ENCODE results near the gene ILDR2. TPM values are rescaled to one million over a fixed set of nuclear protein-coding genes. Genes with fewer than 3 reads are reported as not detected.

The ILDR2 gene
- total RNA-seq: under 1 TPM; 0.09 to 0.95 (median 0.33) TPM
- under 1 TPM; 0.11 to 0.63 TPM for polyA plus RNA-seq

GRCh38 chr1:166975361-166976129, at the start of gene ILDR2:
ILDR2 (minus strand) TSS chr1:166975540; CDS start chr1:166975268, 272 bp downstream.
- WGBS, 2 donors: 0% methylated on average over 62 to 97 of the region's 97 CpGs
- no peaks in the 10 kb centered on the region for H3K4me1 ChIP-seq
- ATAC-seq (peak; percentile 79 to 89 (median 86)), DNase-seq (peak; percentile 36 to 83 (median 50)), FAIRE-seq (no peak)
- H3K36me3 ChIP-seq: no peaks in the 10 kb centered on the region
- peak within 1 kb of the TSS in 1 of 4 donors; percentile 18 for H3K27ac ChIP-seq
- no peaks in the 10 kb centered on the region for H3K9me3 ChIP-seq
- H3K4me3 ChIP-seq: peak within 1 kb of the TSS; percentile 63 to 65 (median 63)
- TF ChIP-seq CTCF (IDR thresholded peaks at IDR 0.05): no peak
- peaks cover 0 to 17% (median 1%) of the 10 kb centered on the region in 4 donors for H3K27me3 ChIP-seq
- intact Hi-C loops (cut with DNase I): no loop called here

GRCh38 chr1:167022384-167022783, 47.0 kb upstream of the ILDR2 start:
- TF ChIP-seq CTCF (IDR thresholded peaks at IDR 0.05): no peak
- H3K9me3 ChIP-seq: no peaks in the 10 kb centered on the region
- no peaks in the 10 kb centered on the region for H3K4me1 ChIP-seq
- H3K27me3 ChIP-seq: peaks cover 0 to 3% (median 0%) of the 10 kb centered on the region in 4 donors
- no peak for DNase-seq
- no peaks in the 10 kb centered on the region for H3K36me3 ChIP-seq
- intact Hi-C loops (cut with DNase I): no loop called here
- H3K4me3 ChIP-seq: no peak overlapping the region
- ATAC-seq: no peak
- no peak overlapping the region for H3K27ac ChIP-seq
- FAIRE-seq: no peak
- WGBS, 2 donors: 89 to 95% methylated on average over 1 of the region's 1 CpG

- FAIRE-seq (no peak), ATAC-seq (no peak), DNase-seq (no peak)
- 60 to 64% methylated on average over 6 of the region's 6 CpGs for WGBS, 2 donors
- H3K27me3 ChIP-seq: no peaks in the 10 kb centered on the region
- no peaks in the 10 kb centered on the region for H3K4me1 ChIP-seq
- H3K27ac ChIP-seq: no peak overlapping the region
- intact Hi-C loops (cut with DNase I): no loop called here
- no peak for TF ChIP-seq CTCF (IDR thresholded peaks at IDR 0.05)
- H3K9me3 ChIP-seq: no peaks in the 10 kb centered on the region
- no peak overlapping the region for H3K4me3 ChIP-seq
- no peaks in the 10 kb centered on the region for H3K36me3 ChIP-seq
Observed at GRCh38 chr1:167016100-167016750, 40.9 kb upstream of the ILDR2 start.

GRCh38 chr1:167013108-167013929, 38.0 kb upstream of the ILDR2 start:
- no peak for TF ChIP-seq CTCF (IDR thresholded peaks at IDR 0.05)
- no peak for FAIRE-seq
- WGBS, 2 donors: 58 to 69% methylated on average over 8 of the region's 8 CpGs
- H3K9me3 ChIP-seq: peaks cover 0 to 3% (median 0%) of the 10 kb centered on the region in 4 donors
- H3K36me3 ChIP-seq: no peaks in the 10 kb centered on the region
- no peak overlapping the region for H3K27ac ChIP-seq
- DNase-seq: no peak
- intact Hi-C loops (cut with DNase I): no loop called here
- H3K27me3 ChIP-seq: peaks cover 0 to 4% (median 0%) of the 10 kb centered on the region in 4 donors
- ATAC-seq: no peak
- H3K4me3 ChIP-seq: no peak overlapping the region
- H3K4me1 ChIP-seq: no peaks in the 10 kb centered on the region
